HEK293T (cell line): ENCODE measurements around the gene ALG9.

Experiments
- BHLHE40 ChIP-seq: fragments of 450-650 bp; IDR thresholded peaks from 2 replicates; pipeline ENCODE4 v1.6.1; 2016; ENCODE audit warnings: mild to moderate bottlenecking, moderate library complexity, borderline replicate concordance
- CTBP1 ChIP-seq: fragments of 450-650 bp; IDR thresholded peaks from 2 replicates; pipeline ENCODE4 v1.6.1; 2016; ENCODE audit warnings: borderline replicate concordance
- FOXA1 ChIP-seq: fragments of 450-650 bp; IDR thresholded peaks from 2 replicates; pipeline ENCODE4 v1.6.1; 2016; ENCODE audit warnings: mild to moderate bottlenecking
- FOXM1 ChIP-seq: fragments of 450-650 bp; IDR thresholded peaks from 2 replicates; pipeline ENCODE4 v1.6.1; 2017; ENCODE audit warnings: mild to moderate bottlenecking, borderline replicate concordance
- HDGF ChIP-seq: fragments of 450-650 bp; IDR thresholded peaks from 2 replicates; pipeline ENCODE4 v1.6.1; 2017; ENCODE audit warnings: antibody characterized with exemption, borderline replicate concordance
- L3MBTL2 ChIP-seq: fragments of 450-650 bp; conservative IDR thresholded peaks from 2 replicates; pipeline ENCODE4 v1.6.1; 2016; ENCODE audit warnings: mild to moderate bottlenecking
- LEF1 ChIP-seq: fragments of 450-650 bp; IDR thresholded peaks from 2 replicates; pipeline ENCODE4 v1.6.1; 2017; ENCODE audit warnings: mild to moderate bottlenecking, borderline replicate concordance
- NFRKB ChIP-seq: fragments of 450-650 bp; IDR thresholded peaks from 2 replicates; pipeline ENCODE4 v1.6.1; 2016; ENCODE audit warnings: mild to moderate bottlenecking, moderate library complexity
- PKNOX1 ChIP-seq: fragments of 450-650 bp; IDR thresholded peaks from 2 replicates; pipeline ENCODE4 v1.6.1; 2016
- SP1 ChIP-seq: fragments of 450-650 bp; IDR thresholded peaks from 2 replicates; pipeline ENCODE4 v1.6.1; 2017
- SUZ12 ChIP-seq: fragments of 450-650 bp; IDR thresholded peaks from 2 replicates; pipeline ENCODE4 v1.6.1; 2016; ENCODE audit warnings: mild to moderate bottlenecking
- TARDBP ChIP-seq: fragments of 450-650 bp; IDR thresholded peaks from 2 replicates; pipeline ENCODE4 v1.6.1; 2016
- ZNF384 ChIP-seq: fragments of 450-650 bp; IDR thresholded peaks from 2 replicates; pipeline ENCODE4 v1.6.1; 2016

DNA sequence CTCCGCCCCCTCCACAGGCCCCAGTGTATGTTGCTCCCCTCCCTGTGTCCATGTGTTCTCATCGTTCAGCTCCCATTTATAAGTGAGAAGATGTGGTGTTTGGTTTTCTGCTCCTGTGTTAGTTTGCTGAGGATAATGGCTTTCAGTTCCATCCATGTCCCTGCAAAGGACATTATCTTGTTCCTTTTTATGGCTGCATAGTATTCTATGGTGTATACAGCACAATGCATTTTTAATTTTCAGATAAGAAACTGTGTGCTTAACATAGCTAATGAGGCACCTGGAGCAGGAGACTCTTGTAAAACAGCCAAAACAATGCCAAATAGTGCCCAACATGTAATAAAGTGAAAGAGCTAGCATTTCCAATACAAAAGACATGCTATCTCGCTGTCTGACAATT is 21.8 kb downstream of the ALG9 start:
- TF ChIP-seq HDGF (no peak), NFRKB (no peak), FOXA1 (no peak), SP1 (no peak), CTBP1 (no peak), FOXM1 (no peak), TARDBP (no peak), LEF1 (no peak), BHLHE40 (no peak), SUZ12 (no peak), L3MBTL2 (no peak), ZNF384 (no peak), PKNOX1 (no peak)
